NCI-H1436 (cell line): Measurements from ENCODE around the gene GGCX.
"Not testable (repeated sequence)": the region's sequence is repeated elsewhere in the genome, so short reads cannot be mapped to it uniquely, and the experiment has no call there.

Experiments used
- DNase-seq: peaks from one replicate; lab custom pipeline; 2025; lab: John Stamatoyannopoulos, UW

Gene GGCX

DNA sequence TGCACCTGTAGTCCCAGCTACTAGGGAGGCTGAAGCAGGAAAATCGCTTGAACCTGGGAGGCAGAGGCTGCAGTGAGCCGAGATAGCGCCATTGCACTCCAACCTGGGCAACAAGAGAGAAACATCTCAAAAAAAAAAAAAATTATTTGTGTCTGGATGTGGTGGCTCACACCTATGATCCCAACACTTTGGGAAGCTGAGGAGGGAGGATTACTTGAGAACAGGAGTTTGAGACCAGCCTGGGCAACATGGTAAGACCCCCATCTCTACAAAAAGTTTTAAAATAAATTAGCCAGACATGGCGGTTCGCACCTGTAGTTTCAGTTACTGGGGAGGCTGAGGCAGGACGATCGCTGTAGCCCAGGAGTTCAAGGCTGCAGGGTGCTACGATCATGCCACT, 14.4 kb upstream of the GGCX start:
- DNase-seq, result no peak

DNA sequence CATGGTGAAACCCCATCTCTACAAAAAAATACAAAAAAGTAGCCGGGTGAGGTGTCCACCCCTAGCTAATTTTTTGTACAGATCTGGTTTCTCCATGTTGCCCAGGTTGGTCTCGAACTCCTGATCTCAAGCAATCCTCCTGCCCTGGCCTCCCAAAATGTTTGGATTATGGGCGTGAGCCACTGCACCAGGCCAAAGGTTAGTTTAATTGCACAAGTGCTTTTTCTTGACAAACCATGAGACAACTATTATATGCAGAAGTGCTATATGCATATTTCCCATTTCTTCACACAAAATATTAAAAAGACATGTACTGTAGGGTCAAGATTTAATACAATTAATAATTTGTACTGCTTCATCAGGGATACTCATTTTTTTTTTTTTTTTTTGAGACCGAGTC, 5.0 kb upstream of the GGCX start:
- DNase-seq, result no peak

DNA sequence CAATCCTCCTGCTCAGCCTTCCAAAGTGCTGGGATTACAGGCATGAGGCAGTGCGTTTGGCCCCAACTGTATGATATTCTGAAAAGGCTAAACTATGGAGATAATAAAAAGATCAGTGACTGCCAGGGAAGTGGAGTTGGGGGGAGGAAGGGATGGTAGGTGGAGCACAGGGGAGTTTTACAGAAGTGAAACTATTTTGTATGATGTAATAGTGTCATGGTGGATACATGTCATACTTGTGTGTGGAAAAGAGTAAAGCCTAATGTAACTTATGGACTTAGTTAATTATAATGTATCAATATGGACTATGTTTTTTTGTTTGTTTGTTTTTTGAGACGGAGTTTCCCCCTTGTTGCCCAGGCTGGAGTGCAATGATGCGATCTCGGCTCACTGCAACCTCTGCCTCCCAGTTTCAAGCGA, 2.9 kb upstream of the GGCX start:
- no peak for DNase-seq

DNA sequence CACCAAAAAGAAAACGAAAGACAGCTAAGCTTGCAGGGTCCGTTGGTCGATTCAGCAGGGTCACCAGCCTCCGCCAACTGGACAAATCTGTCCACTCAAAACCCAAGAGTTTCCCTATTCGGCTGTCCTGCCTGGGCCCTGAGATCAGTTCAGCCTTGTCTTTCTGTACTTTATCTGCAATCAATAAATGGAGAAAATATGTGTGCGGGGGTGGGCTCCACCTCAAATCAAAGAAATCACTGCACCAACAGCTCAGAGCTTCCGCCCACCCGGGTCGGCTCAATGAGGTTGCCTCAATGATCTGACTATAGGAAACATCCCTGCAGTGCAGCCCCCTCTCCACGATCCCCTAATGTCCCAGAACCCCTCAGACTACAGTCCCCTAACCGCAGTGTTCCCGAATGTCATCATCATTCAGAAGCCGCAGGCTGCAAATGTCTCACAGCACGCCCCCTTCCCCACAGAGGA, 447 bp downstream of the GGCX start:
- no peak for DNase-seq

DNA sequence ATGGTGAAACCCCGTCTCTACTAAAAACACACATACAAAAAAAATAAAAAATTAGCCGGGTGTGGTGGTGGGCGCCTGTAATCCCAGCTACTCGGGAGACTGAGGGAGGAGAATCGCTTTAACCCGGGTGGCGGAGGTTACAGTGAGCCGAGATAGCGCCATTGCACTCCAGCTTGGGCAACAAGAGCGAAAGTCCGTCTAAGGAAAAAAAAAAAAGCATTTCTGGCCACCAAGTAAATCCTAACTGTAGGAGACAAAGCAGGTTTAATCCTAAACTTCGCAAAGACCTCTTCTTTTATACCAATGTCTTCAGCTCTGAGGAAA, 928 bp downstream of the GGCX start:
- not testable (repeated sequence) for DNase-seq

DNA sequence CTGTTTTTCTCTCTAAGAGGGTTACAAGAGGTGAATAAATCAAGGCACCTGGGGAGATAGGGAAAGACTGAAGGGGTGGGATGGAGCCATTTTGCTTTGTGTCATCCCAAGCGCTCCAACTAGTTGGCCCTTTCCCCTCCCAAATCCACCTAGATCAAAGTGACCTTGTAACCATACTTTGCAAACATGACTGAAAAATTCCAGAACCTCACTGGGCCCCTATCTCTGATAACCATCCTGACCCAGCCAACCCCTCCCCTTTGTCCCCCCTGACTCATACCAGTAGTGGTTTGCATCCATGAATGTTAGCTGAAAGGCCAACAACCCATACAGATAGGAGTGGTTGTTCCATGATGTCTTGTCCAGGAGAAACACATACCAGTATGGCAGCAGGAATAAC, 3.1 kb downstream of the GGCX start:
- no peak for DNase-seq

DNA sequence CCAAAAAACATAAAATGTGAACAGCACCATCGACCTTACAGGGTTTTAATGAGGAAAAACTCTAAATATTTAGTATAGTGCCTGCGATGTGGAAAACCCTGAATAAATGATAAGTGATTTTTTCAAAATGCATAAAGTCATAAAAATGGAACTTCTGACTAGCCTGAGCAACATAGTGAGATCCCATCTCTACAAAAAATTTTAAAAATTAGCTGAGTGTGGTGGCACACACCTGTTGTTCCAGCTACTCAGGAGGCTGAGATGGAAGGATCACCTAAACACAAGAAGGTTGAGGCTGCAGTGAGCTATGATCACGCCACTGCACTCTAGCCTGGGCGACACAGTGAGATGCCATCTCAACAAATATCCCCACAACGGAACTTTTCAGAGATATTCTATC, 4.2 kb downstream of the GGCX start:
- DNase-seq, result no peak

DNA sequence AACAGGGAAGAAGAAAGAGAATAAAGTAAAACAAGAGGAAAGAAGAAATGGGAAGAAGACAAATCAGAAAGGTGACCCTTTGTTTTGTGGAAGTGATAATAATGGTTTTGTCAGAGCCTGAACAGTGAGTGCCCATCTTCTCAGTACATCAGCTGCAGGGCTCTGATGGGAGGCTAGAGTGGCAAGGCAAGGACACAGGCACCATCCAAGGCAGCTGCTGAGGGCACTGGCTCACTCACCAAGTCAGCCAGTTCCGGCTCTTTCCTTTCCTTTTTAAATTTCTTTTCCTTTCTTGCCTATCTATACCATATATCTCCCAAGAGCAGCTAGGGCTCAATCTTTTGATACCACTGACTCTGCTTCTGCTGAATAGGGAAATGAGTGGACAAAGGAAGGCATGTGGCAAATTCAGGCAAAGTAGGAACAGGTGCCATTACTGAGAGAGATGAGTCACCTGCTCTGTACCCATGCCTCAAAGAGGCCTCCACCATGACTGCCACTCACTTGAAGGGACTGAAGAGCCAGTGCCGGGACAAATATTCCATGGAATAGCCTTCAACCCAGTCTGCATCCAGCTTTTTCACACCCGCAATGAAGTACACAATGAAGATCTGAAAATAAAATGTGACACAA, 6.2 kb downstream of the GGCX start:
- DNase-seq, result no peak

DNA sequence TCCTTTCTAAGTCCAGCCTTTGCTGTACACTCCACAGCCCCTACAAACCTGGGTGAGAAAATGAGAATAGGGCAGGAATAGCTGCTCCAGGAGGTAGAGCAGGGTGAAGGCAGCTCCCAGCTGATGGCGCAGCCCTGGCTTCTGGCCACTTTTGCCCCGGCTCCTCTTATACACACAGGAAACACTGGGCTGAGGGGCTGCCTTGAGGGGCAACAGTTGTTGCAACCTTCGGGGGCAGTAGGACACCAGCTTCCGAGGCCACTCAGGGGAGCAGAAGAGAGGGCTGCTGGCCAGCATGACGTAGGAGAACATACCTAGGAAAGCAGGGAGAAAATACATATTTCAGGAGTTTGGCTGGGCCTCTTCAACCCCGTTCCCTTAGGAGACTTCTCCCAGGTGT, 8.1 kb downstream of the GGCX start:
- no peak for DNase-seq

DNA sequence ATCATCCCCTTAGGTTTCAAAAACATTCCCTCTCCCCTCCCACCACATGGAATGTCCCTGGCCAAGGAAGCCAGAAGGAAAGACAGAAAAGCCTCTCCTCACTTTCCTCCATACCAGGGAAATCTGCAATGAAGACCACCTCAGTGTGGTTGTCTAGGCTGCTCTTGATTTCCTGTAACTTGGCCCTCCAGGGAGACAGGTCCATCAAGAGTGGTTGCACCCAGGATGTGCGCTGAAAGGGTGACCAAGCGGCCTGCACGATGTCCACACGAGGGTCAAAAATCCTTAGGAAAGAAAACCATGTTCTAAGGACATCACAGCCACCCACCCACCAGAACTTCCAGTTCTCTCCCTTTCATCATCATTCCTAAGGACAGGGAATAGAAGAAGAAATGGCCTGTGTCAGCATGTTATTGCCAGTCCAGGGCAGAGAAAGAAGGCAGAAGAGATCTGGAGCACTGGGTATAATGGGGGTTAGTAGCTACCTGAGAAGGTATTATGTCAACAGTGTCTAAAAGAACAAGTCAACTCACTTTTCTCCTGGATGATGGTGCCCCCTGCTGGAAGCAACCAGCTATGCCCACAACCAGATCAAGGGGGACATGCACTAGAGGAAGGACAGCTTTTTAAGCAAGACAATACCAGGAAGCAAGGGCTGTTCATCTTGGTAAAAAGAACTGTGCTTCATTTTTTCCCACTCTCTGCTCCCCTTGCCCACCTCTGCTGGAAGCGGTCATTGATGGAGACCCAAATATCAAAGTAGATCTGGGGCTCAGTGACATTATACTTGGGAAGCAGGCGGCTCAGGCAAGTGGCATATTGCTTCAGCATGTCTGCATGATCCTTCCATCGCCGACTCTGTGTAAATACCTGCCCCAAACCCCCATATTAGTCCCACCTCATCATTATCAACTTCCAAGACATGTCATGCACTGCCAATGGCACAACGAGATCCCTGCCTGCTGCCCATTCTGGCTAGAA, 9.3 kb downstream of the GGCX start:
- DNase-seq, result peak; percentile 81

DNA sequence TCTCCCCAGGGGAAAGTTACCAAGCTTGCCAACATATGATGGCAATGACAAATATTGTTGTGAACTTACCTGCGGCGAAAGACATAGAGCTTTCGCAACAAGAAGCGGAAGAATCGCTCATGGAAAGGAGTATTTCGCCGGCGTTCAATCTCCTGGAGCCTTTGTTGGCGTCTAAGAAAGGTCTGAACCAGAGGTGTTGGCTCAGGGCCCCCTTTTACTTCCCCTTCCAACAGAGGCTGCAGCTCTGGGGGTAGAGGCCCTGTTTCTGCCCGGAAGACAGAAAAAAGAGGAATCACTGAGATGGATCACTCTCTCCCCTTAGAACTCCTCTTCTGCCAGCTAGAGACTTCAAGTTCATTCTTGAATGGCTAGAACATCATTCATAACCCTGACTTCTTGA, 10.8 kb downstream of the GGCX start:
- DNase-seq, result no peak

DNA sequence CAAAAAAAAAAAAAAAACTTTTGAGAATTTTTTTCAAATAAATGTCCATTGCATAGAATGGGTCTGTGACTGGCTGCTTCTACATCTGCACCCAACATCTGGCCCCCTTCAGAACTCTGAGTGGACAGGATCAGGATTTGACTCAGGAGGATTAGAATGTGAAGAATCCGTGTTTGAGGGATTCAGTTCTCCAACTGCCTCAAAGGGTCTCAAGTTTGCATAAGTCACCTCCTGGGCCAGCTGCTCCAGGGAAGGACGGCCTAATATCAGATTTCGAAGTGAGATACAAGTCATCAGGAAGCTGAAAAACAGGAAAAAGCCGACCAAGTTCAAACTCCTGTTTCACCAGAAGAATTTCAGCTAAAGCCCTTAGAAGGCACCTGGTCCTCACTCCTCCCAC, 11.5 kb downstream of the GGCX start:
- DNase-seq, result no peak

DNA sequence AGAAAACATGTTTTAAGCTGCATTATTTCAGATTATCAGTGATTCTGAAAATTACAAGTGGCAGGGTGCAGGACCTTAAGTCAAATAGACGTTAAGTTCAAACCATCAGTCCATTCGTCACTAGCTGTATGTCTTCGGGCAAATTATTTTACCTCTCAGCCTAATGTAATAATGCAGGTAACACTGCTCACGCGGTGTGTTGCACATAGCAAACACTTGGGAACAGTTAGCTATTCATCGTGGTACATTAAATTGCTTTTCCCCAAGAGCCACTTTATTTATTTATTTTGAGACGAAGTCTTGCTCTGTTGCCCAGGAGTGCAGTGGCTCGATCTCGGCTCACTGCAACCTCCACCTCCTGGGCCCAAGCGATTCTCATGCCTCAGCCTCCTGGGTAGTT, 12.2 kb downstream of the GGCX start:
- no peak for DNase-seq

DNA sequence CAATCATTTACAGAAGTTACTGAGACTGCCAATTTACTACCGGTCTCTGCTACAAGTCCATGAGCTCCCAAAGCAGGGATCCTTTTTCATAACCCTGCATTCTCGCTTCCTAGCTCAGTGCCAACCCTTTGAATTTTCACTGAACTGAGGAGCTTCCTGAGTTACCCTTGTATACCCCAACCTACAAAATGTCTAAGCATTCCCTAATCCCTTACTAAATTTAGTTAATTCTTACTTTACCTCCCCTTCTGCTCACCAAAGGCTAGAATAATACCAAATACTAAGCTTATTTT, 12.7 kb downstream of the GGCX start:
- DNase-seq, result no peak

DNA sequence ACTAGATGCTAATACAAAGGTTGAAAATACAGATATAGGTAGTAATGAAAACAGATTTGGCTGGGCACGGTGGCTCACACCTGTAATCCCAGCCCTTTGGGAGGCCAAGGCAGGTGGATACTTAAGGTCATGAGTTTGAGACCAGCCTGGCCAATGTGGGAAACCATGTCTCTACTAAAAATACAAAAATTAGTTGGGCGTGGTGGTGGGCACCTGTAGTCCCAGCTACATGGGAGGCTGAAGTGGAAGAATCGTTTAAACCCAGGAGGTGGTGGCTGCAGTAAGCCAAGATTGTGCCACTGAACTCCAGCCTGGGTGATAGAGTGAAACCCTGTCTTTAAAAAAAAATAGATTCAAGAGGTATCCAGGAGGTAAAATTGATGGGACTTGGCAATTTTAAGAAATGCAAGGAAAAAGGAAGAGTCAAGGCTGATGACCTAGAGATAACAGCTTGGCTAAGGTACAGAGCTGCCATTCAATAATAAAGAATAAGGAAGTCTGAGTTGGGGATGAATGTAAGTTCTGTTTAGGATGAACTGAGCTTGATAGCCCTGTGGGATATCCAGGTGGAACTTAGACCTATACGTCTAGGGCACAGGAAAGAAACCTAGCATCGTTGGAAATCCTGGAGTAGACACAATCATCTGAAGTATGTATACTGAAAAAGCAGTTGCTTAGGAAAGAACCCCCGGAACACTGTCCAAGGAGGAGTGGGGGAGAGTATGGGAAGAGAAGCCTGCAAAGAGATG, 13.3 kb downstream of the GGCX start:
- DNase-seq, result no peak

DNA sequence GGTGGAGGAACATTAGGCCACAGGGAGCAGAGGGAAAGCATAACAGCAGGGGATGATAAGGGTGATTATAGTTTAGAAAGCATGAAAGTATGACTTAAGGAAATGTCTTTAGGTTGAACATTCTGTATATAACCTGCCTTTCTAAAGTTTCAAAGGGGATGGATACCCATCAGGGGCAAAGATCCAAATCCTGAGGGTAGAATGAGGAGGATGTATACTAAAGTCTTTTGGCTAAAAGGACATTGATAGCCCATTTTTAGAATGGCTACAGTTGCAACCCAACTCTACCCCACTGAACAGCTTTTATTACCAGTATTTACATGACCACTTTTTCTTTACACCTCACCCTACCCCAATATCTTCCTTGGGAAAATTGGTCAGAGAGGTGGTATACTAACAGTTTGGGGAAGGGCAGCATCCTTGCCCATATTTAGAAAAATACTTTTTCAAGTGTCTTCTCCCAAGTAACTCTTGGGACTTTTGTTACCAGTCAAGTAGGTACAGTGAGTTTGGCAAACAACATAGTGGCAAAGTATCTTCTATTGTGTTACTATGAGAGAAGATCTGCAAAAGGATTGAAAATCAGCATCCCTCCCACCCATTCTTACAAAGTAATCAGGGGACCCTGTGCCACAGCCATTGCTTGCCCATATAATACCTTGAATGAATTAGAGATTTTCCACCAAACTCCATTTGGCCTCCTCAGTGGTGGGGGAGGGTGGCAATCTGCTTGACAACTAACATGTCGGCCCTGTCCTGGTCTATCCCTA, 14.0 kb downstream of the GGCX start:
- no peak for DNase-seq

DNA sequence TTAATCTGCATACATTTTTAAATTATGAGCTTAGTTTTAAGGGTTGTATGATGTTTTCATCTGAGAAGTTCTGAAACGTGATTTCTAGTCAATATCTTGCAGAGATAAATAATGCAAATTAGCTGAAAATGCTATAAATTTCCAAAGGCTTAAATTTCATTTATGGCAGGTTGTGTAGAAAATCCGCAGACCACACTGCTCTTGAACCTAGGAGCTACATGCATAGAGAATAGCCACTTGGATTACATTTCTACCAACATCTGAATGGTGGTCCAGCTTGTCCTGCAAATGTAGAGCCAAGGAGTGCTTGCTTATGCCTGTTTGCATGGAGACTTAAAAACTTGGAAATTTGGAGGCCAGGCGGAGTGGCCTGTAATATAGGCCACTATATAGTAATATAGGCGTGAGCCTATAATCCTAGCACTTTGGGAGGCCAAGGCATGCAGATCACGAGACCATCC, 15.5 kb downstream of the GGCX start:
- DNase-seq, result no peak

DNA sequence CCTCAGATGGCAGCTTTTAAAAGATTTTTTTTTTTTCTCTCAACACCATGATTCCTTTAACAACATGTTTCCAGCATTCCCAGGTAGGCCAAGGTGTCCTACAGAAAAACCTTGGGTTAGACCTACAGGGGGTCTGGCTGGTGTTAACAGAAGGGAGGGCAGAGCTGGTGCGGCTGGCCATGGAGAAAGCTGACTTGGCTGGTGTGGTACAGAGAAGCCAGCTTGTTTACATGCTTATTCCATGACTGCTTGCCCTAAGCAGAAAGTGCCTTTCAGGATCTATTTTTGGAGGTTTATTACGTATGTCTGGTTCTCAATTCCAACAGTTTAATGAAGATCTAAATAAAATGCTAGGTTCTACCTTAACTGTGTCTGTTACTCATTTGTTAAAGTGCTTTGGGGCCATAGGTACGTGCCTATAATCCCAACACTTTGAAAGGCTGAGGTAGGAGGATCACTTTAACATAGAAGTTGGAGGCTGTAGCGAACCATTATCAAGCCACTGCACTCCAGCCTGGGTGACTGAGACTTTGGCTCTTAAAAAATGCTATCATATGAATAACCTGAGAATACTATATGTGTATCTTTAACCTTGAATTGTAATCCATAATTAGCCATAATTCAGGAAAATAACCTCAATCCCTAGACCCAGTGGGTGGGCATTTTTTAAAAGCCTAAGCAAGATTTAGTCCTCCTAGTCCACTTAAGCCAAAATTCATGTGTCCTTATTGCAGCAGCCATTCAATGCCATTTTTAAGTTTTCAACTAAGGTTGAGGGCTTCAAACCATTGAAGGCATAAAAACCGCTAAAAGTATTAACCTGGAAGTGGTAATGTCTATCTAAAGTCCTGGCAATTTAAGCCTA, 16.1 kb downstream of the GGCX start:
- DNase-seq, result not testable (repeated sequence)

DNA sequence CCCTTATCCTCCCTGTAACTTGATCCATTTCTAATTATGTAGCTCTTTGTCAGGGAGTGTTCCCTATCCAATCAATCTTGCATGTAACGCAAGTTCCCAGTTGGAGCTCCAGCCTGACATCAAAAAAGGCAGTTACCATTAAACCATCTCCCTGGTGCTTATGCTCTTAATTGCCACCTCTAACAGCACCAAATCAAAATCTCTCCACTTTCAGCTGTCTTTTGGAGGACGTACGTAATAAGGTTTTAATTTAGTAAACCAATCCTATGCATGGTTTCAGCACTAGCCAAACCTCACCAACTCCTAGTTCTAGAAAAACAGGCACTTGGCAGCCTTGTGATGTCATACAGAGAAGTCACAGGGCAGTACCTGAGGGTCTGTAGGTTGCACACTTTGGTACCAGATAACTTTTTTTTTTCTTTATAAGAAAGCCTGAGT, 17.0 kb downstream of the GGCX start:
- peak; percentile 72 for DNase-seq

DNA sequence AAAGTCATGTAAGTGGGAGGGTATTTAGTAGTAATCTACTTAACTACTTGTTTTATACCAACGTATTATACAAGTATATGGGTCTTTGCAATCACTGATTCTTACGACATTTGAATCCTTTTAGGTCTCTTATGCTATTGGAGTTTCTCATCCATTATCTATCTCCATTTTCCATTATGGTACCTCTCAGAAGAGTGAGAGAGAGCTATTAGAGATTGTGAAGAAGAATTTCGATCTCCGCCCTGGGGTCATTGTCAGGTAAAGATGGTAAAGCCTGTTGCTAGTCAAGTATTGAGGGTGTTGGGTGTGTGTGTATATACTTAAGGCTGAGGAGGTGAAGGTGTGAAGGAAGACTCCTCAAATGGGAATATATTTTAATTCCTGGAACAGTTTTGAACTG, 18.5 kb downstream of the GGCX start:
- DNase-seq, result no peak
